Left forelimb (tissue), 1 donor: ENCODE measurements around the gene KIT.

Experiments
- DNase-seq: peaks from one replicate; pipeline ENCODE4 v3.0.0-alpha.2; 2018; ENCODE audit warnings: low spot score

The KIT gene

GRCh38 chr4:54707406-54707805 lies 49.6 kb downstream of the KIT start:
- no peak for DNase-seq

GRCh38 chr4:54708339-54709279 lies 50.9 kb downstream of the KIT start:
- DNase-seq = no peak

- no peak for DNase-seq
Observed at GRCh38 chr4:54709400-54709799, 51.6 kb downstream of the KIT start.

GRCh38 chr4:54712206-54712605 lies 54.4 kb downstream of the KIT start:
- no peak for DNase-seq

- DNase-seq = no peak
Observed at GRCh38 chr4:54714631-54715030, 56.9 kb downstream of the KIT start.

GRCh38 chr4:54716478-54717065 lies 58.8 kb downstream of the KIT start:
- no peak for DNase-seq

- DNase-seq = no peak
Observed at GRCh38 chr4:54717694-54718093, 59.9 kb downstream of the KIT start.

- DNase-seq = no peak
Observed at GRCh38 chr4:54719378-54719777, 61.6 kb downstream of the KIT start.

GRCh38 chr4:54723220-54723619 lies 65.5 kb downstream of the KIT start:
- DNase-seq = no peak

GRCh38 chr4:54723820-54724219 lies 66.1 kb downstream of the KIT start:
- no peak for DNase-seq

GRCh38 chr4:54726907-54727306 lies 69.2 kb downstream of the KIT start:
- DNase-seq = no peak

GRCh38 chr4:54727346-54727745 lies 69.6 kb downstream of the KIT start:
- DNase-seq = no peak

GRCh38 chr4:54728368-54728767 lies 70.6 kb downstream of the KIT start:
- no peak for DNase-seq

GRCh38 chr4:54729256-54729655 lies 71.5 kb downstream of the KIT start:
- no peak for DNase-seq

GRCh38 chr4:54730581-54730980 lies 72.8 kb downstream of the KIT start:
- no peak for DNase-seq

- no peak for DNase-seq
Observed at GRCh38 chr4:54731552-54731951, 73.8 kb downstream of the KIT start.

GRCh38 chr4:54731976-54732375 lies 74.2 kb downstream of the KIT start:
- no peak for DNase-seq

GRCh38 chr4:54737421-54737820 lies 79.7 kb downstream of the KIT start:
- DNase-seq = no peak

GRCh38 chr4:54741202-54741601 lies 83.4 kb downstream of the KIT start:
- DNase-seq = no peak

GRCh38 chr4:54742636-54743399 lies 85.1 kb downstream of the KIT start:
- DNase-seq = no peak

GRCh38 chr4:54743562-54743961 lies 85.8 kb downstream of the KIT start:
- DNase-seq = no peak

- no peak for DNase-seq
Observed at GRCh38 chr4:54744487-54744886, 86.7 kb downstream of the KIT start.
